Epithelial cell of esophagus (primary cell): ENCODE data around the gene OR4A5.
"Not testable (repeated sequence)": the region's sequence is repeated elsewhere in the genome, so short reads cannot be mapped to it uniquely, and the experiment has no call there.

ENCODE experiments used
- DNase-seq: peaks from one replicate; pipeline ENCODE4 v3.0.0; 2010; ENCODE audit warnings: low read depth
- H3K4me3 ChIP-seq: 2 replicates; pipeline ENCODE4 v1.5.1; 2011; ENCODE audit warnings: mild to moderate bottlenecking, low read length, control low read depth

OR4A5 gene

GRCh38 chr11:54706532-54706931, at the start of gene OR4A5:
Gene OR4A5 (plus strand): TSS chr11:54706832. CDS start chr11:54706885, 53 bp downstream.
- DNase-seq, H3K4me3 ChIP-seq: not testable (repeated sequence)

- H3K4me3 ChIP-seq, DNase-seq: not testable (repeated sequence)
These were observed 13.5 kb downstream of the OR4A5 start for GRCh38 chr11:54720094-54720493.
